SK-N-SH (cell line): ENCODE results near the gene TBXAS1. TPM values are rescaled to one million over a fixed set of nuclear protein-coding genes. Genes with fewer than 3 reads are reported as not detected.

Experiments used
- CTCF ChIA-PET: fragments of 300-600, 350-600 bp; formaldehyde crosslinking; extraction: SDS; loops from one replicate; lab custom pipeline; 2021; lab: Yijun Ruan, JAX
- POLR2A ChIA-PET: fragments of 350-600 bp; sonication (Branson Sonifier 250); formaldehyde crosslinking; extraction: SDS; loops from one replicate; lab custom pipeline; 2020; ENCODE audit warnings: antibody characterized with exemption, inconsistent platforms; lab: Yijun Ruan, JAX
- DNase-seq: peaks from one replicate; pipeline ENCODE4 v3.0.0; 2012
- H2AFZ ChIP-seq: fragments of 200-600 bp; sonication (generic); 2 replicates; pipeline ENCODE4 v1.8.1; 2016; ENCODE audit warnings: antibody characterized with exemption, mild to moderate bottlenecking, low read depth
- H3F3A ChIP-seq: fragments of 200-600 bp; sonication (generic); replicated peaks from 2 replicates; pipeline ENCODE3; 2016; ENCODE audit warnings: antibody characterized with exemption, mild to moderate bottlenecking; ENCODE audit not compliant: insufficient read depth
- H3K27ac ChIP-seq, 2 experiments: fragments of 200-500 bp in 1 of 2; fragments of 200-600 bp in 1 of 2; sonication (Bioruptor generic) in 1 of 2; sonication (generic), shearing (Covaris generic) in 1 of 2; 2 replicates each; pipeline versions ENCODE4 v1.5.1 to v1.6.1; 2014 to 2016; ENCODE audit warnings: low read depth in 2 of 2, inconsistent platforms in 1 of 2, low read length in 1 of 2, mild to moderate bottlenecking in 1 of 2, mixed read lengths in 1 of 2
- H3K27me3 ChIP-seq: fragments of 200-600 bp; sonication (generic), shearing (Covaris generic); 2 replicates; pipeline ENCODE4 v1.6.1; 2016; ENCODE audit warnings: mixed run types; ENCODE audit not compliant: insufficient read depth
- H3K36me3 ChIP-seq, 2 experiments: fragments of 200-500 bp in 1 of 2; fragments of 200-600 bp in 1 of 2; sonication (Bioruptor generic) in 1 of 2; sonication (generic) in 1 of 2; replicated peaks in 1 of 2; 2 replicates each; pipeline versions ENCODE3 to v1.5.1; 2014 to 2016; ENCODE audit warnings: low read length in 1 of 2, mild to moderate bottlenecking in 1 of 2; ENCODE audit not compliant: insufficient read depth in 2 of 2, control insufficient read depth in 1 of 2
- H3K4me1 ChIP-seq, 2 experiments: fragments of 200-500 bp in 1 of 2; fragments of 200-600 bp in 1 of 2; sonication (Bioruptor generic) in 1 of 2; sonication (generic), shearing (Covaris generic) in 1 of 2; 2 replicates each; pipeline versions ENCODE4 v1.5.1 to v1.6.1; 2014 to 2016; ENCODE audit warnings: low read depth in 1 of 2, low read length in 1 of 2, mixed run types in 1 of 2; ENCODE audit not compliant: insufficient read depth in 2 of 2, control insufficient read depth in 1 of 2
- H3K4me2 ChIP-seq: fragments of 200-600 bp; sonication (generic), shearing (Covaris generic); 2 replicates; pipeline ENCODE4 v1.6.1; 2017; ENCODE audit warnings: mixed run types
- H3K4me3 ChIP-seq, 2 experiments: fragments of 200-500 bp in 1 of 2; fragments of 200-600 bp in 1 of 2; sonication (Bioruptor generic) in 1 of 2; sonication (generic), shearing (Covaris generic) in 1 of 2; 2 replicates each; pipeline versions ENCODE4 v1.5.1 to v1.8.1; 2014 to 2016; ENCODE audit warnings: low read depth in 2 of 2, inconsistent platforms in 1 of 2, low read length in 1 of 2, mild to moderate bottlenecking in 1 of 2, mixed read lengths in 1 of 2, moderate library complexity in 1 of 2
- H3K79me2 ChIP-seq: fragments of 200-600 bp; sonication (generic); 2 replicates; pipeline ENCODE4 v1.8.1; 2017; ENCODE audit warnings: mild to moderate bottlenecking; ENCODE audit not compliant: insufficient read depth
- H3K9ac ChIP-seq: fragments of 200-600 bp; sonication (generic); 2 replicates; pipeline ENCODE4 v1.6.1; 2017; ENCODE audit warnings: mixed run types
- H3K9me2 ChIP-seq: fragments of 200-600 bp; sonication (generic); 2 replicates; pipeline ENCODE4 v1.6.1; 2017; ENCODE audit warnings: mixed run types
- H3K9me3 ChIP-seq: fragments of 200-600 bp; sonication (generic); 2 replicates; pipeline ENCODE4 v1.6.1; 2017; ENCODE audit warnings: mixed run types, mild to moderate bottlenecking, moderate library complexity
- H4K20me1 ChIP-seq: fragments of 200-600 bp; sonication (generic); 2 replicates; pipeline ENCODE4 v1.6.1; 2017; ENCODE audit warnings: mild to moderate bottlenecking, mixed run types; ENCODE audit not compliant: insufficient read depth
- EP300 ChIP-seq, 2 experiments: IDR thresholded peaks; 2 replicates each; pipeline versions ENCODE4 v1.4.0 to v1.6.1; 2012; ENCODE audit warnings: borderline replicate concordance in 1 of 2, low read depth in 1 of 2, low read length in 1 of 2
- EZH2phosphoT487 ChIP-seq: fragments of 200-600 bp; sonication (generic); IDR thresholded peaks from 2 replicates; pipeline ENCODE4 v1.6.1; 2017; ENCODE audit warnings: low read depth, mixed run types, mild to moderate bottlenecking, antibody characterized with exemption, moderate library complexity, borderline replicate concordance
- FOXJ3 ChIP-seq: sonication (generic); formaldehyde crosslinking; IDR thresholded peaks from 2 replicates; pipeline ENCODE4 v1.5.1; 2020; ENCODE audit warnings: mild to moderate bottlenecking, missing genetic modification reagents
- GABPA ChIP-seq: IDR thresholded peaks from 2 replicates; pipeline ENCODE4 v1.4.0; 2012; ENCODE audit warnings: low read depth, mild to moderate bottlenecking
- GATA2 ChIP-seq: sonication (generic); formaldehyde crosslinking; IDR thresholded peaks from 2 replicates; pipeline ENCODE4 v1.5.0; 2020; ENCODE audit warnings: mild to moderate bottlenecking, missing genetic modification reagents
- MEF2A ChIP-seq: IDR thresholded peaks from 2 replicates; pipeline ENCODE4 v1.4.0; 2012; ENCODE audit warnings: low read depth, borderline replicate concordance
- MXI1 ChIP-seq: IDR thresholded peaks from 2 replicates; pipeline ENCODE4 v1.6.1; 2012; ENCODE audit warnings: mild to moderate bottlenecking, low read depth, low read length, improper control_type of control experiment
- NFIC ChIP-seq: IDR thresholded peaks from 2 replicates; pipeline ENCODE4 v1.4.0; 2012; ENCODE audit warnings: borderline replicate concordance
- NRF1 ChIP-seq: IDR thresholded peaks from 2 replicates; pipeline ENCODE4 v1.6.1; 2012; ENCODE audit warnings: low read depth, mild to moderate bottlenecking, low read length
- REST ChIP-seq: IDR thresholded peaks from 2 replicates; pipeline ENCODE4 v1.6.1; 2012; ENCODE audit warnings: mild to moderate bottlenecking, low read depth, low read length, moderate library complexity
- RFX5 ChIP-seq: IDR thresholded peaks from 2 replicates; pipeline ENCODE4 v1.6.1; 2012; ENCODE audit warnings: mild to moderate bottlenecking, improper control_type of control experiment, low read length
- RXRA ChIP-seq: IDR thresholded peaks from 2 replicates; pipeline ENCODE4 v1.4.0; 2012; ENCODE audit warnings: low read depth, mild to moderate bottlenecking, borderline replicate concordance
- TAF1 ChIP-seq: IDR thresholded peaks from 2 replicates; pipeline ENCODE4 v1.6.1; 2012; ENCODE audit warnings: low read depth, mild to moderate bottlenecking, low read length, moderate library complexity, borderline replicate concordance
- TCF12 ChIP-seq: IDR thresholded peaks from 2 replicates; pipeline ENCODE4 v1.4.0; 2012
- YY1 ChIP-seq: IDR thresholded peaks from 2 replicates; pipeline ENCODE4 v1.4.0; 2012; ENCODE audit warnings: low read depth, mild to moderate bottlenecking
- WGBS: methylation state at CpG from one replicate; pipeline ENCODE4 v1.1.6; 2017; ENCODE audit warnings: low lambda C conversion rate; 5-methylcytosine and 5-hydroxymethylcytosine counted together
- polyA plus RNA-seq, 3 experiments: library from polyadenylated mRNA; depleted of rRNA; stranded (reverse); fragments of >200 nt; gene quantifications; 2 replicates each; pipeline ENCODE4 v1.2.3, GENCODE V29; 2012
- TF ChIP-seq, protein P1 (sequence below): IDR thresholded peaks from 2 replicates; pipeline ENCODE4; 2012
- TF ChIP-seq, protein P2 (sequence below): IDR thresholded peaks from 2 replicates; pipeline ENCODE4 v1.4.0; 2012; ENCODE audit warnings: low read depth
- TF ChIP-seq, protein P3 (sequence below): IDR thresholded peaks from 2 replicates; pipeline ENCODE4 v1.4.0; 2012; ENCODE audit warnings: low read depth, borderline replicate concordance
- TF ChIP-seq, protein P4 (sequence below): fragments of 150-350 bp; IDR thresholded peaks from 2 replicates; pipeline ENCODE4 v1.6.1; 2017; ENCODE audit warnings: antibody characterized with exemption, low read length, low read depth, borderline replicate concordance

TBXAS1 gene
- polyA plus RNA-seq, 1 of the 3 experiments (the other 2 are of a cell fraction): 4.4 TPM

DNA sequence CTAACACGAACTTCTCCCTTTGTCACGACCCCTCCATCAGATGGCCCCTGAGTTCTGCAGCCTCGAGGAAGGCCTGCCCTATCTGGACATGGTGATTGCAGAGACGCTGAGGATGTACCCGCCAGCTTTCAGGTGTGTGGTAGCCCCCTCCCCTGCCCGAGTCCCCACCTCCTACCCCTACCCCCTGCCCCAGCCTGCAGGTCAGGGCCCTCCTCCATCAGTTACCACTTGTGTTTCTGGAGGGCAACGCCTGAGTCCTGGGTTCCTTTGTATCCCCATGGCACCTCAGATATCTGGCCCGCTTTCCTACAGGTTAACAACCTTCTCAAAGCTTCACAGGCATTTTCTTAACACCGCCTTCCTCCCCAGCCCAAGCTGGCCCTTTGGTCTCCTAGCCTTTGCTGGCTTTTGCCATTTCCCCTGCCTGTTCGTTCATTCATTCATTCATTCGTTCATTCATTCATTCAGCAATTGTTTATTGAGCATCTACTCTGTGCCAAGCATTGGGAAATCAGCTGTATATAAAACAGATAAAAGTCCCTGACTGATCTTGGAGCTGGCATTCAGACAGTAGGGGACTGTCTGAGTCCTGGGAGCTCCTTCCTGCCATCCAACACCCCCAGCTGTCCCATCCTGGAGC lies 178.1 kb downstream of the TBXAS1 start (continued):
- TF ChIP-seq, protein P1, sequence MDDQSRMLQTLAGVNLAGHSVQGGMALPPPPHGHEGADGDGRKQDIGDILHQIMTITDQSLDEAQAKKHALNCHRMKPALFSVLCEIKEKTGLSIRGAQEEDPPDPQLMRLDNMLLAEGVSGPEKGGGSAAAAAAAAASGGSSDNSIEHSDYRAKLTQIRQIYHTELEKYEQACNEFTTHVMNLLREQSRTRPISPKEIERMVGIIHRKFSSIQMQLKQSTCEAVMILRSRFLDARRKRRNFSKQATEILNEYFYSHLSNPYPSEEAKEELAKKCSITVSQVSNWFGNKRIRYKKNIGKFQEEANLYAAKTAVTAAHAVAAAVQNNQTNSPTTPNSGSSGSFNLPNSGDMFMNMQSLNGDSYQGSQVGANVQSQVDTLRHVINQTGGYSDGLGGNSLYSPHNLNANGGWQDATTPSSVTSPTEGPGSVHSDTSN: no peak
- no peak for TF ChIP-seq GATA2 (CRISPR knock-in tag)
- TF ChIP-seq, protein P2, sequence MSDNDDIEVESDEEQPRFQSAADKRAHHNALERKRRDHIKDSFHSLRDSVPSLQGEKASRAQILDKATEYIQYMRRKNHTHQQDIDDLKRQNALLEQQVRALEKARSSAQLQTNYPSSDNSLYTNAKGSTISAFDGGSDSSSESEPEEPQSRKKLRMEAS: no peak
- TF ChIP-seq GABPA: no peak

DNA sequence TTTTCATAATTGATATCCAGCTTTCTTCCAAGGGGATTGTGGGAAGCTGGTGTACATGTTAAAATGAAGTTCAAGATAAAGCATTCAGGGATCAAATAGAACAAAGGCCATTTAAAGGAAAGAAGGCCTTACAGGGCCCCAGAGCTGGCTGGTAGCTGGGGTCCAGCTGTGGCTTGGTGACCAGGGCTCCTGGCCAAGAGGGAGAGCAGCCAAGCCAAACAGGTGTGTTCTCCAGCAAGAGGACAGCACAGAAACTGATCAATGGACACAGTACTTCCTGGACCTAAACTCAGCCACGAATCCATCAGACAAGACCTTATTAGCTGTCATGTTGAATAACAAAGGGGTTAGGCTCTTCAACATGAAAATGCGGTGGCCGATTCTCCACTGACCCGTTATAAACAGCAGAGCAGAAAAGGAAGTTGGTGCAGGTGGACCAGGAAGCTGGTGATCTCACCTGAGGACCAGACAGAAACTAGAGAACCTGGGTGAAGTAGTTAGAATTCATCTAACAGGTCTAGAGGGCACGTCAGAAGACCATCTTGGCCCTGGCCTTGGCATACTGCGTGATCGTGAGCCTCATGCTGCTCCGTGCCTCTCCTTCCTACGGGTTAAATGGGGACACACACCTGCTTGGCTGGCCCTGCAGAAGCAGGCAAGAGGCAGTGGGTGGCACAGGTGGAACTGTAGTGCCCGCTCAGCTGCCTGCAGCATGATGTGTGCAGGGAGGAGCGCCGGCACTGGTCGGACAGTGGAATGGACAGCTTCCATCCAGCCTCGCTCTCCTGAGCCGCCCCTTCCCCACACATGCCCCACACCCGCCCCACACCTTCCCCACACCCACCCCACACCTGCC lies 179.9 kb downstream of the TBXAS1 start:
- ChIA-PET POLR2A (no interaction called here), CTCF (interaction anchor here (0.9 to 3.3 kb wide), 3 partner anchors 10 to 363 kb away, joined by 4 to 19 read pairs (median 4); no protein-coding TSS in a partner anchor)
- no peaks in the 10 kb centered on the region for H3K9me2 ChIP-seq
- H3K36me3 ChIP-seq: no peaks in the 10 kb centered on the region
- no peak overlapping the region for H3K9ac ChIP-seq
- no peak overlapping the region for H3K27ac ChIP-seq
- H3K4me2 ChIP-seq: no peak overlapping the region
- H3K4me3 ChIP-seq: no peak overlapping the region
- DNase-seq: no peak
- H3F3A ChIP-seq: no peaks in the 10 kb centered on the region
- no peaks in the 10 kb centered on the region for H3K9me3 ChIP-seq
- no peaks in the 10 kb centered on the region for H4K20me1 ChIP-seq
- WGBS: 81% methylated on average over 12 of the region's 16 CpGs
- no peaks in the 10 kb centered on the region; the same call in 1 of the 2 replicates for H3K27me3 ChIP-seq
- no peaks in the 10 kb centered on the region for H3K79me2 ChIP-seq
- TF ChIP-seq MEF2A: no peak
- no peak for TF ChIP-seq REST
- TF ChIP-seq YY1: no peak
- TF ChIP-seq NRF1: no peak
- no peak for TF ChIP-seq FOXJ3 (CRISPR knock-in tag)
- TF ChIP-seq, protein P3, sequence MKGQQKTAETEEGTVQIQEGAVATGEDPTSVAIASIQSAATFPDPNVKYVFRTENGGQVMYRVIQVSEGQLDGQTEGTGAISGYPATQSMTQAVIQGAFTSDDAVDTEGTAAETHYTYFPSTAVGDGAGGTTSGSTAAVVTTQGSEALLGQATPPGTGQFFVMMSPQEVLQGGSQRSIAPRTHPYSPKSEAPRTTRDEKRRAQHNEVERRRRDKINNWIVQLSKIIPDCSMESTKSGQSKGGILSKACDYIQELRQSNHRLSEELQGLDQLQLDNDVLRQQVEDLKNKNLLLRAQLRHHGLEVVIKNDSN: no peak
- no peak for TF ChIP-seq MXI1
- TF ChIP-seq, protein P2: no peak
- TF ChIP-seq RXRA: no peak
- no peak for TF ChIP-seq EP300 (IDR thresholded peaks at IDR 0.05; ENCODE audit: borderline replicate concordance in 1 of 2, low read depth in 1 of 2, low read length in 1 of 2)
- TF ChIP-seq NFIC: no peak
- TF ChIP-seq, protein P4, sequence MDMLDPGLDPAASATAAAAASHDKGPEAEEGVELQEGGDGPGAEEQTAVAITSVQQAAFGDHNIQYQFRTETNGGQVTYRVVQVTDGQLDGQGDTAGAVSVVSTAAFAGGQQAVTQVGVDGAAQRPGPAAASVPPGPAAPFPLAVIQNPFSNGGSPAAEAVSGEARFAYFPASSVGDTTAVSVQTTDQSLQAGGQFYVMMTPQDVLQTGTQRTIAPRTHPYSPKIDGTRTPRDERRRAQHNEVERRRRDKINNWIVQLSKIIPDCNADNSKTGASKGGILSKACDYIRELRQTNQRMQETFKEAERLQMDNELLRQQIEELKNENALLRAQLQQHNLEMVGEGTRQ: no peak
- no peak for TF ChIP-seq RFX5
- TF ChIP-seq TCF12: no peak
- no peak for TF ChIP-seq TAF1
- TF ChIP-seq EZH2phosphoT487: no peak
- peaks cover 0 to 20% of the 10 kb centered on the region in 2 experiments; a peak in 2 of 4 replicates for H3K4me1 ChIP-seq
- H2AFZ ChIP-seq: no peak overlapping the region
